GM18909 (cell line): ENCODE measurements around the gene JAM2.
"Not testable (repeated sequence)": the region's sequence is repeated elsewhere in the genome, so short reads cannot be mapped to it uniquely, and the experiment has no call there.

Experiments used
- ATAC-seq: cut with Tn5 transposase; IDR thresholded peaks from one replicate; pipeline ENCODE4 v1.9.1; 2021; ENCODE audit warnings: mild to moderate bottlenecking; ENCODE audit not compliant: unreplicated experiment, poor library complexity

The JAM2 gene, protein sequence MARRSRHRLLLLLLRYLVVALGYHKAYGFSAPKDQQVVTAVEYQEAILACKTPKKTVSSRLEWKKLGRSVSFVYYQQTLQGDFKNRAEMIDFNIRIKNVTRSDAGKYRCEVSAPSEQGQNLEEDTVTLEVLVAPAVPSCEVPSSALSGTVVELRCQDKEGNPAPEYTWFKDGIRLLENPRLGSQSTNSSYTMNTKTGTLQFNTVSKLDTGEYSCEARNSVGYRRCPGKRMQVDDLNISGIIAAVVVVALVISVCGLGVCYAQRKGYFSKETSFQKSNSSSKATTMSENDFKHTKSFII

GRCh38 chr21:25638660-25639550 is at the start of gene JAM2:
Gene JAM2, plus strand, starts transcription at chr21:25639258. Its CDS starts 564 bp downstream, at chr21:25639822.
- peak; percentile 49 for ATAC-seq

DNA sequence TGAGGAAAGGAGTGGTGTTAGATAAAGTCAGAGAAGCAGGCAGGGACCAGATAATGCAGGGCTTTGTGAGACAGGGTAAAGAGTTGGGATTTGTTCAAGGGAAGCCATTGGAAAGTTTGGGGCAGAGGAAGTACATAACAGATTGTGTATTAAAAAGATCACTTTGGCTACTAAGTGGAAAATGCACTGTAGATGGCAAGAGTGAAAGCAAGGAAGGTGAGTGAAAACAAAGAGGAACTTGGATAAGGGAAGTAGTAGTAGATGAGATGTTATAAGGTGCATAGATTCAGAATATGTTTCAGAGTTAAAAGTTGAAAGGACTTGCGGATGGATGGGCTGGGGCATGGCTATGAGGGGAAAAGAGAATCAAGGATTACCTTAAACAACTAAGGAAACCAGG is 49.2 kb upstream of the JAM2 start:
- no peak for ATAC-seq

DNA sequence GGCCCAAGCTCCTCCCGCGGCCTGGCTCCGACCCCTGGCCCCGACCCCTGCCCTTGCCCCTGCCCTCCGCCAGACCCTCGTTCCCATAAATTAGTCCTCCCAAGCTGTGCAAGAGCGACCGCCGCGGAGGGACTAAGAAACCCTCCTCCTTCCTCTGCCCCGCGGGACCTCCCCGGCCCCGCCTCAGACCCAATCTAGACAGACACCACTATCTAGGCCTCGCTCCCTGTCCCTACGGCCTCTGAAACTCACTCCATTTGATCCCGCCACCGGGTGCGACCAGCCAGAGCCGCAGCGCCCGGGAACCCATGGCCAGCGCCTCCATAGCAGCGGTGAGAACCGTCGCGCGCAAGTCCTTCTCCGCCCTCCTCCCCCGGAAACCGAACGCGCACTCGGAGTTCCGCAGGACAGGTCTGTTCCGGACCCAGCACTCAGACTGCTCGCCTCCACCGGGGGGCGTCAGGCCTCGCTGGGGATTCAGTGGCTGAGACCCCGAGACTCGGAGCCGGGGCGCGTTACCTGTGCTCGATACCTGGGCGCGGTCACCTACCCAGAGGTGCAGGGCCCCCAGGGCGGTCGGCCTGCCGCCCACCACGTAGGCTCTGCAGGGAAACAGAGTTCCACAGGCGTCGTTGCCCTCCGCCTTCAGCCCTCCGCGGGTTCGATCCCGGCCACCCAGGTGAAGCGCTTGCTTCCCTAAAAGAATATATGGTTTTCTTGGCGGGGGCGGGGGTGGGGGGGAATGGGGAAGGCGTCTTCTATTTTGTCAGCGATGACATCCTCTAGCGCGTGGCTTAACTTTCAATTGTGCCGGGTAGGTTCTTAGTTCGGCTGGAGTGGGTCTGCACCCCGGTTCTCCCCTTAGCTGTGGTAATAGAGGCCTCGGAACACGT is 31.7 kb upstream of the JAM2 start, which contains the start of gene MRPL39:
TSS of gene MRPL39 (minus strand) at position 331 of the 893 bp plus-strand sequence. CDS start at position 325, 6 bp downstream.
- peak; percentile 96 for ATAC-seq

DNA sequence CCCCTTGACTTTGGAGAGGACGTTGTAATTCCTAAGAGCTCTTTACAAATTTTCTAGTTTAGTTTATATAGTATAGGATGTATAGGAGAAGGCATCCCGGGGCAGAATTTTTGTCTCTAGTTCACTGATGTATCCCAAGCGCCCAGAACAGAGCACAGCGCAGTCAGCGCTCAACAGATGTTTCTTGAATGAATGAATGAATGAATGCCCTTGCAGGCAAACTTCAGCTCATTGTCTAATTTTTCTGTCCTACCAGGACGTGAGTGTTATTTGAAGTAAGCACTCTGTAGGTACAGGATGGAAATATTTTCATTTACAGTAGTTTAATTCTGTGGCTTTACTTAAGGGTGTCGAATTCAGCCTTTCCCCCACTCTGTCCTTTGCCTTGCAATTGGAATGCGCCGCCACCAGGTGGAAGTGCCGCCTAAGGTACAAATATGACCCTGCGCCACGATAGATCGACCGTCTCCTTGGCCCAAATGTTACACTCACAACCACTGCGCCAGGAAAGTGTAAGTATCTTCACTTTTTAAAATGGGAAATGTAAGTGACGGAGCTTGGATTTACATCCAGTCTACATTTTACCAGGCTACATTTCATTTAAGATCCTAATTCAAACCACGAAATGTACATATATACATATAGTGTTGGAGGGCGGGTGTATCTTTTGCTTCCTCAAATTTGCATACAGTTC is 30.9 kb upstream of the JAM2 start:
- ATAC-seq, result peak; percentile 85

GRCh38 chr21:25614441-25614840 is 24.6 kb upstream of the JAM2 start:
- ATAC-seq, result no peak

GRCh38 chr21:25615880-25616279 is 23.2 kb upstream of the JAM2 start:
- no peak for ATAC-seq

GRCh38 chr21:25619198-25619597 is 19.9 kb upstream of the JAM2 start:
- ATAC-seq, result no peak

DNA sequence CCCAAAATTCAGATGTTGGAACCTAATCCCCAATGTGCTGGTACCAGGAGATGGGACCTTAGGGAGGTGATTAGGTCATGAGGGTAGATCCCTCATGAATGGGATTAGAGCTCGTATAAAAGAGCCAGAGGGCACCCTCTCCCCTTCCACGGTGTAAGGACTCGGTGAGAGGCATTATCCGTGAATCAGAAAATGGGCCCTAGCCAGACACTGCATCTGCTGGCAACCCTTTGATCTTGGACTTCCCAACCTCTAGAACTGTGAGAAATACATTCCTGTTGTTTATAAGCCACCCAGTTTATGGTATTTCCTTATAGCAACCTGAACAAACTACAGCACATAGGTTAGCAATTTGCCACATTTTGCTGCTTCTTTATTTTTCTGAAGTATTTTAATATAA is 14.5 kb upstream of the JAM2 start:
- ATAC-seq, result no peak

DNA sequence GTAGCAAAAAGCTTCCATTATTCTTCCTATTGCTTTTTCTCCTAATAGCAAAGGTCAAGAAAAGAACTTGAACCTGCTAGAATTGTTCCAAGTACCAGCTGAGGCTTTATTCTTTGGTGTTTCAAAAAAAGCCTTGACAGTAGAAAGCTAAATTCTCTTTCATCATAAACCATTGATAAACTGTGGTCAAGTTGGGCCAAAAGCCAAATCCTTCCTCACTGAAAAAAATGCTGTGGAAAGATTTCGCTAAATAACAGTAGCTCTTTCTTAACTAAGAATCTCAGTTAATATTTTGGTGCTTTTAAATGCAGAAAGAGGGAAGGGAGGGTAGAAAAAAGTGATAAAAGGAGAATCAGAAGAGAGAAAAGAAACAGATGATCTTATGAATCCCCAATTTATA is 14.0 kb upstream of the JAM2 start:
- ATAC-seq, result no peak

DNA sequence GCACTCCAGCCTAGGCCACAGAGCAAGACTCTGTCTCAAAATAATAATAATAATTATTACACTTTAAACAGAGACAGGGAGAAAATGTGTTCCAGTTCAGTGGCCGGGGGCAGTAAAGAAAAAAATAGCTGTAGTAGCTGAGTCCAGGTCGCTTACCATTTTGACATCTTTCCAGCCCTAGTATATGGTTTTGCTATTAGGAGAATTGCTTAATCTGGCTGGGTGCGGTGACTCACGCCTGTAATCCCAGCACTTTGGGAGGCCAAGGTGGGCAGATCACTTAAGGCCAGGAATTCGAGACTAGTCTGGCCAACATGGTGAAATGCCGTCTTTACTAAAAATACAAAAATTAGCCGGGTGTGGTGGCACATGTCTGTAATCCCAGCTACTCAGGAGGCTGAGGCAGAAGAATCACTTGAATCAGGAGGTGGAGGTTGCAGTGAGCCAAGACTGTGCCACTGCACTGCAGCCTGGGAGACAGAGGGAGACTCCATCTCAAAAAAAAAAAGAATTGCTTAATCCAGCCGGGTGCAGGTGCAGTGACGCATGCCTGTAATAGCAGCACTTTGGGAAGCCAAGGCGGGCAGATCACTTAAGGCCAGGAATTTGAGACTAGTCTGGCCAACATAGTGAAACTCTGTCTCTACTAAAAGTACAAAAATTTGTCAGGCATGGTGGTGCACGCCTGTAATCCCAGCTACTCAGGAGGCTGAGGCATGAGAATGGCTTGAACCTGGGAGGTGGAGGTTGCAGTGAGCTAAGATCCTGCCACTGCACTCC is 13.1 kb upstream of the JAM2 start:
- not testable (repeated sequence) for ATAC-seq

GRCh38 chr21:25626757-25627156 is 12.3 kb upstream of the JAM2 start:
- no peak for ATAC-seq

DNA sequence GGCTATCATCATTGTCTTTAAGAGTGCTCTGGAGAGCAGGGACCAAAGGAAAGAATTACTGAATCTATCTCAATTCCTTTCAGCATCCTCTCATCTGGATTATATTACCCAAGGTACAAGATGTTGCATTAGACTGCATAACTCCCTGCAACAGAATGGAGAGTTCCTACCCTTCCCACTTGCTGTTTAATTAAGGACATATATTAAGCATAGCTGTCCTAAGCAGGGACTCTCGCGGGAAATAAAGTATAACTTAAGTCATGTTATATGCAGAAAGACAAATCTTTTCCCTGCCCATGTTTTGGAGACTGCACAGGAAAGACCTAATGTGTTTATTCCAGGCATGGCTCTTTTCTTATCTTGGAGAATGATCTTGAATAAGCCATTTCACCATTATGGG is 6.8 kb upstream of the JAM2 start:
- no peak for ATAC-seq

GRCh38 chr21:25635310-25635709 is 3.7 kb upstream of the JAM2 start:
- no peak for ATAC-seq

GRCh38 chr21:25636727-25637126 is 2.3 kb upstream of the JAM2 start:
- no peak for ATAC-seq

GRCh38 chr21:25637851-25638659 is 1.0 kb upstream of the JAM2 start:
- no peak for ATAC-seq

GRCh38 chr21:25639551-25640201 is 618 bp downstream of the JAM2 start:
- peak; percentile 79 for ATAC-seq

GRCh38 chr21:25640202-25640942 is 1.3 kb downstream of the JAM2 start:
- ATAC-seq, result peak; percentile 27
